ENCODE data around the gene EXOC5.

EXOC5 gene

GRCh38 chr14:57168138-57168679 is 100.5 kb downstream of the EXOC5 start:
- no peak overlapping the region for H3K27ac ChIP-seq (ENCODE audit: extremely low read depth, low read depth, low read length)
- no peak overlapping the region for H3K4me3 ChIP-seq (ENCODE audit: low read depth, low read length)
- H3K36me3 ChIP-seq (ENCODE audit: control insufficient read depth in 2 of 2, insufficient read depth in 1 of 2, low read length in 2 of 2), result no peaks in the 10 kb centered on the region
- ChIA-PET POLR2A (no interaction called here), CTCF (interaction anchor here (0.6 to 1.2 kb wide), 3 partner anchors 14 to 1922 kb away, joined by 3 to 5 read pairs (median 3); no protein-coding TSS in a partner anchor)
- no peaks in the 10 kb centered on the region for H3K9me3 ChIP-seq (ENCODE audit: control insufficient read depth, insufficient read depth, low read depth, low read length)
- no peak for TF ChIP-seq INSM2 (tag by site-specific recombination; IDR thresholded peaks at IDR 0.05)
- TF ChIP-seq ZNF501 (tag by site-specific recombination; IDR thresholded peaks at IDR 0.05), result no peak
- TF ChIP-seq ZSCAN5A (tag by site-specific recombination; IDR thresholded peaks at IDR 0.05), result no peak
- TF ChIP-seq PRDM2 (tag by site-specific recombination; IDR thresholded peaks at IDR 0.05; ENCODE audit: borderline replicate concordance), result no peak
- TF ChIP-seq ZNF785 (tag by site-specific recombination; IDR thresholded peaks at IDR 0.05), result no peak
- no peak for TF ChIP-seq ZBTB48 (tag by site-specific recombination; IDR thresholded peaks at IDR 0.05)
- TF ChIP-seq ZNF391 (tag by site-specific recombination; IDR thresholded peaks at IDR 0.05; ENCODE audit: borderline replicate concordance, low read depth), result no peak
- TF ChIP-seq YY1 (tag by site-specific recombination; IDR thresholded peaks at IDR 0.05), result no peak
- H3K4me1 ChIP-seq (ENCODE audit: control insufficient read depth, insufficient read depth, low read length), result no peaks in the 10 kb centered on the region

GRCh38 chr14:57161583-57162234 is 107.0 kb downstream of the EXOC5 start:
- no peak overlapping the region for H3K27ac ChIP-seq (ENCODE audit: extremely low read depth, low read depth, low read length)
- TF ChIP-seq ZNF629 (tag by site-specific recombination; IDR thresholded peaks at IDR 0.05), result no peak
- TF ChIP-seq ZBTB1 (tag by site-specific recombination; IDR thresholded peaks at IDR 0.05), result no peak
- TF ChIP-seq ZNF426 (tag by site-specific recombination; IDR thresholded peaks at IDR 0.05), result no peak
- TF ChIP-seq ZNF654 (tag by site-specific recombination; IDR thresholded peaks at IDR 0.05; ENCODE audit: low read depth), result no peak
- no peak for TF ChIP-seq ZSCAN5A (tag by site-specific recombination; IDR thresholded peaks at IDR 0.05)
- no peak for TF ChIP-seq ZNF157 (tag by site-specific recombination; IDR thresholded peaks at IDR 0.05)
- no peak for TF ChIP-seq ZNF175 (tag by site-specific recombination; IDR thresholded peaks at IDR 0.05)
- TF ChIP-seq FEZF1 (tag by site-specific recombination; IDR thresholded peaks at IDR 0.05), result peak; percentile 55
- ChIA-PET CTCF (no interaction called here), POLR2A (no interaction called here)
- H3K4me3 ChIP-seq (ENCODE audit: low read depth, low read length), result no peak overlapping the region
- no peaks in the 10 kb centered on the region for H3K9me3 ChIP-seq (ENCODE audit: control insufficient read depth, insufficient read depth, low read depth, low read length)
- no peaks in the 10 kb centered on the region for H3K4me1 ChIP-seq (ENCODE audit: control insufficient read depth, insufficient read depth, low read length)
- H3K36me3 ChIP-seq (ENCODE audit: control insufficient read depth in 2 of 2, insufficient read depth in 1 of 2, low read length in 2 of 2), result no peaks in the 10 kb centered on the region

Data from HEK293 (cell line).